ENCODE results near the gene CWC22.

GRCh38 chr2:180002198-180002770 is 4.8 kb downstream of the CWC22 start:
- TF ChIP-seq KDM1A (CRISPR knock-in tag; IDR thresholded peaks at IDR 0.05) (no peak), NFATC3 (CRISPR knock-in tag; IDR thresholded peaks at IDR 0.05) (no peak), SETDB1 (CRISPR knock-in tag; IDR thresholded peaks at IDR 0.05; ENCODE audit: borderline replicate concordance) (no peak), JUN (CRISPR knock-in tag; IDR thresholded peaks at IDR 0.05) (no peak), CENPBD1 (CRISPR knock-in tag; IDR thresholded peaks at IDR 0.05; ENCODE audit: borderline replicate concordance, low read depth) (no peak), PHF8 (CRISPR knock-in tag; IDR thresholded peaks at IDR 0.05) (no peak), ATF3 (CRISPR knock-in tag; IDR thresholded peaks at IDR 0.05) (no peak)
- TF ChIP-seq, protein P1, sequence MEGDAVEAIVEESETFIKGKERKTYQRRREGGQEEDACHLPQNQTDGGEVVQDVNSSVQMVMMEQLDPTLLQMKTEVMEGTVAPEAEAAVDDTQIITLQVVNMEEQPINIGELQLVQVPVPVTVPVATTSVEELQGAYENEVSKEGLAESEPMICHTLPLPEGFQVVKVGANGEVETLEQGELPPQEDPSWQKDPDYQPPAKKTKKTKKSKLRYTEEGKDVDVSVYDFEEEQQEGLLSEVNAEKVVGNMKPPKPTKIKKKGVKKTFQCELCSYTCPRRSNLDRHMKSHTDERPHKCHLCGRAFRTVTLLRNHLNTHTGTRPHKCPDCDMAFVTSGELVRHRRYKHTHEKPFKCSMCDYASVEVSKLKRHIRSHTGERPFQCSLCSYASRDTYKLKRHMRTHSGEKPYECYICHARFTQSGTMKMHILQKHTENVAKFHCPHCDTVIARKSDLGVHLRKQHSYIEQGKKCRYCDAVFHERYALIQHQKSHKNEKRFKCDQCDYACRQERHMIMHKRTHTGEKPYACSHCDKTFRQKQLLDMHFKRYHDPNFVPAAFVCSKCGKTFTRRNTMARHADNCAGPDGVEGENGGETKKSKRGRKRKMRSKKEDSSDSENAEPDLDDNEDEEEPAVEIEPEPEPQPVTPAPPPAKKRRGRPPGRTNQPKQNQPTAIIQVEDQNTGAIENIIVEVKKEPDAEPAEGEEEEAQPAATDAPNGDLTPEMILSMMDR (CRISPR knock-in tag; IDR thresholded peaks at IDR 0.05): no peak
